Measurements from ENCODE around the gene RAB35. TPM values are rescaled to one million over a fixed set of nuclear protein-coding genes. Genes with fewer than 3 reads are reported as not detected.

RAB35 gene
- total and polyA plus RNA-seq, 7 donors, result 17.5 to 43.0 (median 24.6) TPM

- TF ChIP-seq CTCF (IDR thresholded peaks at IDR 0.05) (no peak), POLR2AphosphoS5 (IDR thresholded peaks at IDR 0.05) (no peak), EP300 (IDR thresholded peaks at IDR 0.05) (no peak), POLR2A (IDR thresholded peaks at IDR 0.05) (no peak)
- H3K4me1 ChIP-seq, result peaks cover 0 to 55% (median 13%) of the 10 kb centered on the region in 4 donors
Measured at GRCh38 chr12:120109570-120110267, 6.8 kb downstream of the RAB35 start.

GRCh38 chr12:120106151-120106550 is 10.4 kb downstream of the RAB35 start:
- H3K36me3 ChIP-seq, result peaks cover 10 to 61% (median 17%) of the 10 kb centered on the region in 4 donors
- 96 to 100% methylated on average over 1 of the region's 1 CpG for WGBS, 2 donors
- peaks cover 0 to 48% (median 19%) of the 10 kb centered on the region in 4 donors for H3K4me1 ChIP-seq

More at GRCh38 chr12:120109570-120110267, 6.8 kb downstream of the RAB35 start:
- Histone ChIP-seq H3K36me3 (peaks cover 0 to 29% (median 0%) of the 10 kb centered on the region in 4 donors), H3K4me3 (no peak overlapping the region), H3K27ac (no peak overlapping the region), H3K9me3 (no peaks in the 10 kb centered on the region), H3K27me3 (no peaks in the 10 kb centered on the region)
- intact Hi-C loops (cut with DNase I), result no loop called here
- WGBS, 2 donors, result 88 to 90% methylated on average over 10 of the region's 10 CpGs
- no peak for DNase-seq

GRCh38 chr12:120103371-120103770 is 13.2 kb downstream of the RAB35 start:
- H3K4me1 ChIP-seq, result peaks cover 0 to 41% (median 25%) of the 10 kb centered on the region in 4 donors
- no peak for DNase-seq
- H3K9me3 ChIP-seq, result no peaks in the 10 kb centered on the region
- WGBS, 2 donors, result 97 to 98% methylated on average over 13 of the region's 13 CpGs
- H3K4me3 ChIP-seq, result no peak overlapping the region
- H3K27me3 ChIP-seq, result no peaks in the 10 kb centered on the region
- intact Hi-C loops (cut with DNase I), result no loop called here
- TF ChIP-seq CTCF (IDR thresholded peaks at IDR 0.05) (no peak), POLR2AphosphoS5 (IDR thresholded peaks at IDR 0.05) (no peak), POLR2A (IDR thresholded peaks at IDR 0.05) (no peak), EP300 (IDR thresholded peaks at IDR 0.05) (no peak)
- no peak overlapping the region for H3K27ac ChIP-seq
- peaks cover 10 to 67% (median 28%) of the 10 kb centered on the region in 4 donors for H3K36me3 ChIP-seq

More at GRCh38 chr12:120106151-120106550, 10.4 kb downstream of the RAB35 start:
- intact Hi-C loops (cut with DNase I), result no loop called here
- no peak overlapping the region for H3K27ac ChIP-seq
- H3K27me3 ChIP-seq, result no peaks in the 10 kb centered on the region
- no peaks in the 10 kb centered on the region for H3K9me3 ChIP-seq
- no peak for TF ChIP-seq POLR2A (IDR thresholded peaks at IDR 0.05)
- TF ChIP-seq EP300 (IDR thresholded peaks at IDR 0.05), result no peak
- no peak for TF ChIP-seq CTCF (IDR thresholded peaks at IDR 0.05)
- no peak for TF ChIP-seq POLR2AphosphoS5 (IDR thresholded peaks at IDR 0.05)
- H3K4me3 ChIP-seq, result no peak overlapping the region
- no peak for DNase-seq

- Histone ChIP-seq H3K4me1 (peaks cover 0 to 37% (median 25%) of the 10 kb centered on the region in 4 donors), H3K36me3 (peaks cover 14 to 67% (median 32%) of the 10 kb centered on the region in 4 donors), H3K27ac (no peak overlapping the region), H3K4me3 (no peak overlapping the region), H3K9me3 (no peaks in the 10 kb centered on the region), H3K27me3 (no peaks in the 10 kb centered on the region)
- no peak for DNase-seq
- TF ChIP-seq POLR2AphosphoS5 (IDR thresholded peaks at IDR 0.05), result no peak
- no peak for TF ChIP-seq POLR2A (IDR thresholded peaks at IDR 0.05)
- no peak for TF ChIP-seq EP300 (IDR thresholded peaks at IDR 0.05)
- TF ChIP-seq CTCF (IDR thresholded peaks at IDR 0.05), result no peak
- intact Hi-C loops (cut with DNase I), result no loop called here
- WGBS, 2 donors, result 91 to 97% methylated on average over 11 of the region's 11 CpGs
Measured at GRCh38 chr12:120103044-120103338, 13.6 kb downstream of the RAB35 start.

All from sigmoid colon (tissue), 7 donors.